GM21526 (cell line): Measurements from ENCODE around the gene SULF2.

Experiments
- ATAC-seq: cut with Tn5 transposase; IDR thresholded peaks from one replicate; pipeline ENCODE4 v1.9.1; 2021; ENCODE audit warnings: moderate library complexity; ENCODE audit not compliant: unreplicated experiment, low FRiP score

The SULF2 gene

GRCh38 chr20:47741669-47742608 lies 43.3 kb downstream of the SULF2 start:
- ATAC-seq, result no peak

GRCh38 chr20:47740862-47741184 lies 44.5 kb downstream of the SULF2 start:
- no peak for ATAC-seq

GRCh38 chr20:47740121-47740861 lies 45.0 kb downstream of the SULF2 start:
- ATAC-seq, result no peak

- ATAC-seq, result no peak
Observed at GRCh38 chr20:47737923-47738322, 47.4 kb downstream of the SULF2 start.

- ATAC-seq, result no peak
Observed at GRCh38 chr20:47736570-47737152, 48.6 kb downstream of the SULF2 start.

GRCh38 chr20:47735412-47736400 lies 49.6 kb downstream of the SULF2 start:
- no peak for ATAC-seq

- no peak for ATAC-seq
Observed at GRCh38 chr20:47734870-47735269, 50.4 kb downstream of the SULF2 start.

GRCh38 chr20:47733892-47734291 lies 51.4 kb downstream of the SULF2 start:
- no peak for ATAC-seq

- ATAC-seq, result no peak
Observed at GRCh38 chr20:47730744-47731143, 54.5 kb downstream of the SULF2 start.

GRCh38 chr20:47729472-47729871 lies 55.8 kb downstream of the SULF2 start:
- ATAC-seq, result no peak

- ATAC-seq, result peak; percentile 16
Observed at GRCh38 chr20:47727909-47728361, 57.3 kb downstream of the SULF2 start.

- peak; percentile 69 for ATAC-seq
Observed at GRCh38 chr20:47727170-47727880, 58.0 kb downstream of the SULF2 start.

- ATAC-seq, result no peak
Observed at GRCh38 chr20:47726632-47727031, 58.6 kb downstream of the SULF2 start.

GRCh38 chr20:47725248-47725973 lies 59.9 kb downstream of the SULF2 start:
- ATAC-seq, result no peak

GRCh38 chr20:47724910-47725247 lies 60.4 kb downstream of the SULF2 start:
- ATAC-seq, result no peak

GRCh38 chr20:47724396-47724795 lies 60.9 kb downstream of the SULF2 start:
- no peak for ATAC-seq

- ATAC-seq, result no peak
Observed at GRCh38 chr20:47723322-47723721, 62.0 kb downstream of the SULF2 start.

GRCh38 chr20:47720636-47721427 lies 64.4 kb downstream of the SULF2 start:
- no peak for ATAC-seq
